ENCODE measurements around the gene ERICH2.

- TF ChIP-seq PRDM10 (tag by site-specific recombination; IDR thresholded peaks at IDR 0.05) (no peak), REPIN1 (tag by site-specific recombination; IDR thresholded peaks at IDR 0.05; ENCODE audit: low read depth) (no peak), MEIS1 (CRISPR knock-in tag; IDR thresholded peaks at IDR 0.05; ENCODE audit: borderline replicate concordance) (no peak), YY2 (tag by site-specific recombination; IDR thresholded peaks at IDR 0.05) (no peak), REST (tag by site-specific recombination; IDR thresholded peaks at IDR 0.05) (no peak), CTCF (tag by site-specific recombination; IDR thresholded peaks at IDR 0.05) (no peak), ZNF777 (tag by site-specific recombination; IDR thresholded peaks at IDR 0.05; ENCODE audit: borderline replicate concordance) (no peak), ZNF521 (tag by site-specific recombination; IDR thresholded peaks at IDR 0.05) (no peak), ZNF561 (tag by site-specific recombination; IDR thresholded peaks at IDR 0.05; ENCODE audit: borderline replicate concordance) (no peak), ZNF560 (tag by site-specific recombination; IDR thresholded peaks at IDR 0.05; ENCODE audit: borderline replicate concordance) (no peak), TCF7L2 (IDR thresholded peaks at IDR 0.05; ENCODE audit: borderline replicate concordance, low read depth, low read length) (no peak), KLF16 (tag by site-specific recombination; IDR thresholded peaks at IDR 0.05) (no peak)
Measured at GRCh38 chr2:170820757-170821530, 50.8 kb downstream of the ERICH2 start.

Measured in HEK293 (cell line).